D341Med (cell line): ENCODE results near the gene KCNH2.

Source experiments
- DNase-seq: peaks from one replicate; pipeline ENCODE4 v3.0.0; 2012; ENCODE audit warnings: low spot score

Gene KCNH2

DNA sequence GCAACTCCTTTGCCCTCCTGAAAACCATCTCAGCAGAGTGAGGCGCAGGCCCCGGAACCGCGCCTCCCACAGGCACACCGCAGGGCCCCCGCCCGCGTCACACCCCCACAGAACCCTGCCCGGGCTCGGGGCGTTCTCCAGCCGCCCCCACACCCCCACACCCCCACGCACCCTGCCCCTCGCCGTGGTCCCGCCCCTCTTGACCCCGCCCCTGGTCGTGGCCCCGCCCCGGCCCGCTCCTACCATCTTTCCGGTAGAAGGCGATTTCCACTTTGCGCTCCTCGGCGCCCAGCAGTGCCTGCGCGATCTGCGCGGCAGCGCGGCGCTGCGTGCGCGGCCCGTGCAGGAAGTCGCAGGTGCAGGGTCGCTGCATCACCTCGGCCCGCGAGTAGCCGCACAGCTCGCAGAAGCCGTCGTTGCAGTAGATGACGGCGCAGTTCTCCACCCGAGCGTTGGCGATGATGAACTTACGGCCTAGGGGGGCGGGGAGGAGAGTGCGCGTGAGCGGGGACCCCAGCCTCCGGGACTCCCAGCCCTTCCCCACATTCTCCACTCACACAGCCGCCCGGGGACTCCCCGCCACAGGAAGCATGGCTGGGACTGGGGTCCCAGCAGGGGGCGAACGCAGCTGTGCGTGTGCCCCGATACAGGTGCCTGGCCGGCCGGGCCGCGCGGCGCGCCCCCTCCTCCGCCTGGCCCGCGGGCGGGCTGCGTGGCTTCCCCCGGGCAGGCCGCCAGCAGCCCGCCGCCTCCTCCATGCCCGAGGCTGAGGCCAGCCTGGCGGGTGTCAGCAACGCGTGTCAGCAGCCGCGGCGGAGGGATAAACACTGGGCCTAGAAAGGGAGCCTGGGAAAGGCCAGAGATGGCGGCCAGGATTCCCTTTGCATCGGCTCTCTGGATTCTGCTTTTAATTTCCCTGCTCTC, 3.4 kb downstream of the KCNH2 start:
- peak; percentile 80 for DNase-seq

DNA sequence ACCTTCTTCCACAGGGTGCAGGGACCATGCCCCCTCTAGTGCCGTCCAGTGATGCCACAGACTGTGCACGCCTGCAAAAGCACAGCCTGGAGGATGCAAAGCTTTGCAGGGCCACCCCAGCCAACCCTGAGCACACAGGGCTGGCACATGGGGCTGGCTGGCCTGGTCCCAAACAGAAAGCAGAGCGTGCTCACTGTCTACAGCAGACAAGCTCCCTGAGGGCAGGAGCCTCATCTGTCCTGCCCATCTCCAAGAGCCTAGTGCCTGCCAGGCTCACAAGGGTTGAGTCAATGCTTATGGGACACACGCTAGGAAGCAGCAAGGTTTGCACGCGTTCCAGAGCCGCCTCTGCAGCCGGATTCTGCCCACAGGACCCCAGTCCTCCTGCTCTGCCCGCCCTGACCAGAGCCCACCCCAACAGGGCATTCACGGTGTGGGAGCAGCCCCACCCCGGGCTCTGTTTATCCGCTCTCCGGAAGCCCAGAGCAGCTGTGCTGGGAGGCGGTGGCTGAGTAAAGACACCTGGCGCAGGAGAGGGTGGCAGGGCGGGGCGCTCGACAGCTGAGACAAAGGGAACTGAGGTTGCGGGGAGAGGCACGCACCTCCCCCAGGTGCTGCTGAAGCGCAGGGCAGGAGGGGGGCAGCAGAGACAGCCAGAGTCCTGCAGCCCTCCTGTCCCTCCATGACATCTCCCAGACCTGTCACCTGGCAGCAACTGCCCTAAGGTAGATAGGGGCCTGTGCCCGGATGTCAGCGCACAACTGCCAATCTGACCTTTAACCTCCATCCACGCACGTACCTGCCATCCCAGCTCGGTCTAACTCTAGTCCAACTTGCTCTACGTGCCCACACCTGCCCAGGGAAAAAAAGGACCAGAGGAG, 4.3 kb downstream of the KCNH2 start:
- no peak for DNase-seq

DNA sequence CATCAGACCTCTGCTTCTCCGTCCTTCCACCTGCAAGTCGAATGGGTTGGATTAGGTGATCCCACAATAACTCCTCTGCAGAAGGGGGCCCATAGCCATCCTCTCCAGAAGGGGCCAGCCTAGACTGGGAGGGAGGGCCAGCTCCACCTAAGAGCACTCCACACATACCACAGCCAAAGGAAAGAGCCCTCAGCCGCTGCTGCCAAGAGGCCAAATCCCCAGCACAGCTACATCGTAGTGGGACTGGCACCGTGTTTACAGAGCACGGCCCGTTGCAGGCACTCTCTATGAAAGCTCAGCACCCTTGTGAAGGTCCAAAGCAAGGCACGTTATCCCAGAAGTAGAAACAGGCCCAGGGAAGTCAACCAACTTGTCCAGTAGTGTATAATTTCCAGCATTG, 5.4 kb downstream of the KCNH2 start:
- no peak for DNase-seq

- peak; percentile 73 for DNase-seq
These were observed 6.1 kb downstream of the KCNH2 start for GRCh38 chr7:150972023-150972468.

GRCh38 chr7:150971242-150972022, 6.7 kb downstream of the KCNH2 start:
- DNase-seq: no peak

GRCh38 chr7:150970424-150970823, 7.7 kb downstream of the KCNH2 start:
- DNase-seq: no peak

- DNase-seq: no peak
These were observed 8.6 kb downstream of the KCNH2 start for GRCh38 chr7:150969475-150969874.

DNA sequence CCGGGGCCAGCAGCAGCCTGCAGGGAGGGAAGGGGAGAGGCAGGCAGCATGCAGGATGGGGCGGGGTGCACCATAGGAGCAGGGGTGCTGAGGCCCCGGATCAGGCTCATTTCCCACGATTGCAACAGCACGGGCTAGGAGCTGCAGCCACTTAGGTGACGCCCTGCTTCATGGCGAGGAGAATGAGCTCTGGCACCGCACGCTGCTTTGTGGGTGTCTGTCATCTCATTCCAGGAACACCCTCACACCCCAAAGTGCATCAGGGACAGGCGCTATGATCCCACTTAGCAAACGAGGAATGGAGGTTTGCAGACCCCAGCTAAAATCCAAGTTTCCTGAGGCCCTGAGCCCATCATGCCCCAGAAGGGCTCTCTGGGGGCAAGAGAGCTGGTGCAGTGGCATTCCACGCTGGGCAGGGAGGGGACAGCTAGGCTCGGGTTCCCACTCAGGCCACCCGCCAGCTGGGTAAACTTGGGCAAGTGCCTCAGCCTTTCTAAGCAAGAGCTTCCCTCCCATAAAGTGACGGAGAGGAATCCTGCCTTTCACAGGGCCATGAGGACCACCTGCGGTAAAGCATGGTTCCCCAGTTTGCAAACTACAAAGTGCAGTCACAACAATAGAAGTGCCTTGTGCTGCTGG, 9.3 kb downstream of the KCNH2 start:
- no peak for DNase-seq

DNA sequence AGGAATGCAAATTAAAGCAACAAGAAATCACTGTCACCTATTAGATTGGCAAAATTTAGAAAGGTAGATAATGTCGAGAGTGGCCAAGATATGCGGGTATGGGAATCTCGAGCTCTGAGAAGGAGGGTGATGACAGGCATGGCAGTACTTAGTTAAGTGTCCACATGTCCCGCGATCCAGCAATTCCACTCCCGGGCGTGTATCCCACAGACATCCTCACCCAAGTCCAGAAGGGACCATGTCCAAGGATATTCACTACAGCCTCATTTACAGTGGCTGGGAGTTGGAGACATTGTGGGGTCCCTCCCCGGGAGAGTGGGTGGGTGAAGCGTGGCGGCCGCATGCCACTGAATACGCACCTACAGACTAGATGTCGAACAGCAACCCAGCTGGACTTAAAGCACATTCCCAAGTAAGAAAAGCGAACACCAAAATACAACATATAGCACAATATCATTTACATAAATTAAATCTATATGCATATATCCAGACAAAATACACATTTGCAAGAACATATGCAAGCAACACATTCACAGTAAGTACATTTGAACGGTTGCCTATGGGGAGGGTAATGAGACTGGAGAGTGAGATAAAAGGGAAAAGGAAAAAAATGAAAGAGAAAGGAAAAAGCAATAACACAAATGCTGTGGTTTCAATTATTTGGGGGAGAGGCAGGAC, 9.9 kb downstream of the KCNH2 start:
- DNase-seq: no peak

DNA sequence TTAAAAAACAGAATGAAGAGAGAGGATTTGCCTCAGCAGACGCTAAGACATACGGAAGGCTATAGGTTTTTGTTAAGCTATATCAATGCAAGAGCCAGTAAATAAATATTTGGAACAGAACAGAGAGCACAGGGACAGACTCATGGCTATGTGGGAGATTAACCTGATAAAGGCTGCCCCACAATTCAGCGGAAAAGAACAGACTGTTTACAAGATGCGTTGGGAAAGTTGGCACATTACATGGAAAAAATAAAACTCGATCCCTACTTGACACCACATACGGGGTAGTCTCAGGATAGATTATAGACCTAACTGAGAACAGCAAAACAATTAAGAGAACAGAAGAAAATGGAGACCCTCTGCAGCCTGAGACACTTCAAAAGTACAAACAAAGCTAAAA, 10.8 kb downstream of the KCNH2 start:
- no peak for DNase-seq

DNA sequence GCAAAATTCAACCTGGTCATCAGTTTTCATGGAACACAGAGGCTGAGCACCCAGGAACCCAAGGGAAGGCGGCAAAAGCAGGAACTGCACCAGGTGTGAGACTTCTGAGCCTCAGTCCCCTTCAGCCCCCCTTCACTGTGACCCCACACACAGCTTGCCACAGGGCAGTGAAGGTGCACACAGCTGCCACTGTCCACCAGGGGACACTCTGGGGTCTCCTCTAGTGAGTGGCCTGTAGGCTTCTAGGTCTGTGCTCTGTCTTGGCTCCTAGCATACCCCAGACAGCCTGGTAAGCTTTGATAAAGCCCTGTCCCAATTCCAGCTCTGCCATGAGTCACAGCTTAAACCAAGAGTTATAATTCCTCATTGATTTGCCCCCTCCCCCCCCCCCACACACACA, 12.1 kb downstream of the KCNH2 start:
- no peak for DNase-seq

DNA sequence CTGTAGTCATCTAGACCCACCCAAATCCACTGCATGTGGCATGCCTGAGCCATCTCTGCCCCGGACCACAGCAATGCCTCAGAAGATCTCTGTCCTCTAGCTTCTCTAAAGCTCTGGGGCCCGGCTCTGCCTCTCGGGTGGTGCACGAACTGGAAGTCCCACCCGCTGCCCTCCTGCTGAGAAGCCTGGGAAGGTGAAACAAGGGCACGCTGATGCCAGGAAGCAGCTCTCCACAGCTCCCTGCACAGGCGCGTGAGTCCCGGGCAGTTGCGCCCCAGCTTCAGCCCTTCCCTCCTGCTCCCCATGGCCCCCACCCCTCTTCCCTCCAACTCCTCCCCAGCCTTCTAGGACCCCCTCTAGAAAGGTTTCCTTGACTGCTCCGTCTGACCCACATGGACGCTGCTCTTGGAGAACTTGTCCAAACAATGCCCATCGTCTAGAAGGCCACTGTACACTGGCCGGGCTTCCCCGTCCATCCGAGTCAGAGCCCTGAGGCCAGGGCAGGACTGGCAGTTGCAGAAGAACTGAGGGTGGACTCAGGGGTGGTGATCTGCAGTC, 12.8 kb downstream of the KCNH2 start:
- DNase-seq: no peak

DNA sequence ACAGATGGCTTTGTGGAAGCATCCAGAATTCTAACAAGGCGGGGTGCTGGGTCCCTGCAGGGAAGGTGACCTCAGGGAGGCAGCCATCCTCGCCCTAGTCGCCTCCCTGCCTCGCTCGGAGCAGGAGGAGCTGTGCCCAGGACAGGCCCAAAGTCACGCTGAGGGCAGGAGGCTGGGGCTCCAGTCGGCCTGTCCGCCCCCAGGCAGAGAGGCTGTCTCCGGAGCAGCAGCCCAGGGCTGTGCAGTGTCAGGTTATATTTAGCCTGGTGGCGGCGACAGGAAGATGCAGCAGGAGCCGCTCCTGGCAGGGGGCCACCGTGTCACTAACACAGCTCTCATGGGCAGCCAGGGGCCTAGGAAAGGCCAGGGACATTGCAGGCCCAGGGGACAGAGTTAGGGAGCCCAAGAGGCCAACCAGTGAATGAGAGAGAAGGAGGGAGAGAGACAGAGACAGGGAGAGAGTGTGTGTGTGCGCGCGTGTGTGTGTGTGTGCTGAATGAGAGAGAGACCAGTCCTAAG, 13.5 kb downstream of the KCNH2 start:
- peak; percentile 83 for DNase-seq

- DNase-seq: no peak
These were observed 14.2 kb downstream of the KCNH2 start for GRCh38 chr7:150963707-150964559.

DNA sequence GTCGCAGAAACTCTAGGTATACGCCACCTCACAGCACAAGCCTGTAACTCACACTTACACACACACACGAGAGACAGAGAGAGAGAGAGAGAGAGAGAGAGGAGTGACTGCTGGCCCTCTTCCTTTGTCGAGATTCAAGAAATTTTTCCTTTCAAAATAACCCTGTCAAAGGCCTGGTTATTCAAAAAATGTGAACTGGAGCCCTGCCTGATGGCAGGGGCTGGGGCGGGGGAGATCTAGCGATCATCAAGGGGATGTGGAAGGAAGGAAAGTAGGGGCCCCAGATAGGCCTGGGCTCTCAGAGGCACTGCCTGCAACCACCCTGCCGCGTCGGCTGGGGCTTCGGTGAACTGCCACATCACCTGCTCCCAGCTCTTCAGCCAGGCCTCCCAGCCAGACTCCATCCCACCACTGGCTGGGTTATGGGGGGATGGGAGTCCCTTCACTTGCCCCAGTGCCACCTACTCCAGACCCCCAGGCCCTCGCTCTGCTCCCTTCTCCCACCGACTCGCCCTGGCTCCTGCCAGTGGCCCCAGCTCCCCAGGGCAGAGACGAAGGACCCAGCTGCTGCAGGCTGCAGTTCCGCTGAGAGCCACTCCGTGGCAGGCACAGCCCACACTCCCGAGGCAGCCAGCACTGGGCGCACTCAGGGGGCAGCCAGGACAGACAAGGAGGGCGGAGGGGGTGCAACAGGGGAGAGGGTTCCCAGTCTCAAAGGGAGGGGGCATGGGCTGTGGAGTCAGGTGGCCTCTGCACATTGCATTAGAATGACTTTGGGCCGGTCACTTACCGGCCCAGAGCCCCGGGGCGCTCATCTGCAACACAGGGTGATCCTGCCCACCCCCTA, 15.3 kb downstream of the KCNH2 start:
- peak; percentile 91 for DNase-seq

GRCh38 chr7:150962290-150962552, 15.9 kb downstream of the KCNH2 start:
- no peak for DNase-seq

GRCh38 chr7:150961510-150962289, 16.4 kb downstream of the KCNH2 start:
- no peak for DNase-seq
